AG09319 (cell line): ENCODE data around the gene HAGH.

Experiments used
- DNase-seq: peaks from one replicate; pipeline ENCODE4 v3.0.0-alpha.2; 2010; ENCODE audit warnings: low read depth; ENCODE audit errors: extremely low read depth
- TF ChIP-seq, protein P1 (sequence below): IDR thresholded peaks from 2 replicates; pipeline ENCODE4 v1.5.1; 2011; ENCODE audit warnings: low read depth, mild to moderate bottlenecking, inconsistent platforms, low read length, moderate library complexity

Gene HAGH

GRCh38 chr16:1851793-1852192 lies 25.2 kb upstream of the HAGH start:
- no peak for DNase-seq
- TF ChIP-seq, protein P1, sequence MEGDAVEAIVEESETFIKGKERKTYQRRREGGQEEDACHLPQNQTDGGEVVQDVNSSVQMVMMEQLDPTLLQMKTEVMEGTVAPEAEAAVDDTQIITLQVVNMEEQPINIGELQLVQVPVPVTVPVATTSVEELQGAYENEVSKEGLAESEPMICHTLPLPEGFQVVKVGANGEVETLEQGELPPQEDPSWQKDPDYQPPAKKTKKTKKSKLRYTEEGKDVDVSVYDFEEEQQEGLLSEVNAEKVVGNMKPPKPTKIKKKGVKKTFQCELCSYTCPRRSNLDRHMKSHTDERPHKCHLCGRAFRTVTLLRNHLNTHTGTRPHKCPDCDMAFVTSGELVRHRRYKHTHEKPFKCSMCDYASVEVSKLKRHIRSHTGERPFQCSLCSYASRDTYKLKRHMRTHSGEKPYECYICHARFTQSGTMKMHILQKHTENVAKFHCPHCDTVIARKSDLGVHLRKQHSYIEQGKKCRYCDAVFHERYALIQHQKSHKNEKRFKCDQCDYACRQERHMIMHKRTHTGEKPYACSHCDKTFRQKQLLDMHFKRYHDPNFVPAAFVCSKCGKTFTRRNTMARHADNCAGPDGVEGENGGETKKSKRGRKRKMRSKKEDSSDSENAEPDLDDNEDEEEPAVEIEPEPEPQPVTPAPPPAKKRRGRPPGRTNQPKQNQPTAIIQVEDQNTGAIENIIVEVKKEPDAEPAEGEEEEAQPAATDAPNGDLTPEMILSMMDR: no peak

DNA sequence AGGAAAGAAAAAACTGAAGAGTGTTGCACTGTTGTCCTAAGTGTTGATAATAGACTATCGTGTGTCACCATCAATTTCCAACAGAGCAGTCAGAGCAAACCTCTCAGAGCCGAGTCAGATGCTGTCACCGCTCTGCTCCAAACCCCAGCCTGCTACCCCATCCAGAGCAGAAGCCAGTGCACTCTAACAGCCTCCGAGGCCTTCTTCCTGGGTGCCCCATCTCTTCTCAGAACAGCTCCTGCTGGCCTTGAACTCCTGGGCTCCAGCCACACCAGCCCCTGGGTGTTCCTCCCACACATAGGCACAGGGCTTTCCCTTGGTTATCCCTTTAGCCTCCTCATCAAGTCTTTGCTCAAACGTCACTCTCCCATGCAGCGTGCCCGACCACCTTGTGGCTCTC lies 24.4 kb upstream of the HAGH start:
- DNase-seq: no peak
- TF ChIP-seq, protein P1: no peak

- DNase-seq: no peak
- TF ChIP-seq, protein P1: no peak
Measured at GRCh38 chr16:1846416-1846815, 19.8 kb upstream of the HAGH start.

DNA sequence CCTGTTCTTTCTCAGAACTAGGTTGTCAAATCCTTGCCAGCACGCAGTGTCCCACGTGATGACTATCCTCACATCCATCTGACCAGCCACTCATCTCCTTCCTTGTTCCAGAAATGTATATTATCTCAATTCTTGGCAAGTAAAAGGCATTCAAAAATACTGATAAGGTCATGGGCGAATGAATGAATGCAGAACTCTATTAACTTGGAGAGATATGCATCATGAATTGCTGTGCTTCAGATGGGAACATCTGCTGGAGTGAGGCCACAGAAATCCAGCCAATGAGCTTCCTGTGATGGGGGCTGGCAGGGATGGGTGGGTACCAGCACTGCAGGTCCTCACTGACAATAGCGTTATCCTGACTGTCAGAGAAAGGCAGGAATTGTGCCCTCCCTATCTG lies 19.4 kb upstream of the HAGH start:
- DNase-seq: no peak
- TF ChIP-seq, protein P1: no peak

DNA sequence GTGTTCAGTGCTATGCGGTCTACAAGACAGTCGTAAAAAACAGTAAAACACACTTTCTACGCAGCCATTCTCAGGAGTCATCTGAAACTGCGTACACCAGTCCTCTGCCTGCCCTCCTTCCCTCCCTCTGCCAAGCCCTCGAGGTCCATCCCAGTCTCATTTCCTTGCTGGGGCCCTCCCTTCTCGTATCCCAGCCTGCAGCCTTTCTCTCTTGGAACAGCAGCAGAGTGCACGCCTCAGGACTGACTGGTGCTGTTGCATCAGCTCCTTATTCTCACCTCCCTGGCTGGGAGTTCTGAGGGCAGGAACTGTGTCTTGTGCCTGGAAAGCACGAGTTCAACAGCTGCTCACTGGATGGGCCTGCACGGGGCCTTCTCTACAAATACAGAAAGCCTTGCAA lies 12.9 kb upstream of the HAGH start:
- TF ChIP-seq, protein P1: no peak
- peak; percentile 18 for DNase-seq

DNA sequence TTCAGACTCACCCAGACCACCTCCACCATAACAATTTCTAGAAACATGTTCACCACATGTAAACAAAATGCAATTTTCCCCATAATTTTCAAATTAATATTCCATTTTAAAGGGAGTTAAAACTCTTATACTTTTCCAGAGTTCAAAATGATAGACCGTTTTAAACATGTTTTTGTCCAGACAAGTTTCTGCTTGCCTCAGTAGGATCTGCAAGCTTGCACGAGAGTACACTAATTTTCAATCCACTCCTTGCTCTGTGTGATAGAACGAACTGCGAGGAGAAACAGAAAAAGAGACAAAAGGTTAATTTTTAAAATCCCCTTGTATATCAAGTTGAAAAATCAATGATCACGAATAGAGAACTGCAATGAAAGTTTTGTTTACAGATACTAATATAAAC lies 7.5 kb upstream of the HAGH start:
- TF ChIP-seq, protein P1: no peak
- DNase-seq: no peak

DNA sequence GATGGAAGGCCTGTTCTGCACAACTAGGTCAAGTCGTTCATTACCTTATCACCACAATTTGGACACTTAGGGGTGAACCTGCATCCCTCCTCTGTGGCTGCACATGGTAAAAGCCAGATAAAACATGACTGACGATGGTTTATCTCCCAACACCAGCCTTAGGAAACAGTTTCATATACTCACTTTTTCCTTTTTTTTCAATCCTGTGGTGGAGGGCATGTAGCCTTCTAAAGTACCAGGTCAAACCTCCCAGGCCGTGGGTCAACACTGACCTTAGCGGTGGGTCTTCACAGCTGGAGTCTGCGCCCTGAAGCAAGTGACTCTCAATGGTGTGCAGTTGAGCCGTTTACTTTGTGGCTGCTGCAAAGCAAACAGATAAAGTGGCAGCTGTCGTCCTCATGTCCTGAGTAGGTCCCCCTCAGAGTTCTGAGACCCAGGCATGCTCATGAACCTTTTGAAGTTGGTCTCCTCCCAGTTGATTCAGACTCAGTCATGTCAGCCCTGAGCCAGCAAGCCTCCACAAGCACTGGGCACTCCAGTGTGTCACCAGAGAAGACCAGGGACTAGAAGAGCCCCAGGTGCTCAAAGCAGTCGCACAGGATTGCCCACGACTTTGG lies 6.3 kb upstream of the HAGH start:
- TF ChIP-seq, protein P1: no peak
- no peak for DNase-seq
